SKM-1 treated with dmso at 0.1 percent for 144 hours (cell line): ENCODE measurements around the gene OTULIN.

Experiments
- DNase-seq: peaks from one replicate; lab custom pipeline; 2025; ENCODE audit not compliant: unreplicated experiment; lab: John Stamatoyannopoulos, UW

The OTULIN gene

GRCh38 chr5:14667770-14668169 lies 3.3 kb downstream of the OTULIN start:
- no peak for DNase-seq

DNA sequence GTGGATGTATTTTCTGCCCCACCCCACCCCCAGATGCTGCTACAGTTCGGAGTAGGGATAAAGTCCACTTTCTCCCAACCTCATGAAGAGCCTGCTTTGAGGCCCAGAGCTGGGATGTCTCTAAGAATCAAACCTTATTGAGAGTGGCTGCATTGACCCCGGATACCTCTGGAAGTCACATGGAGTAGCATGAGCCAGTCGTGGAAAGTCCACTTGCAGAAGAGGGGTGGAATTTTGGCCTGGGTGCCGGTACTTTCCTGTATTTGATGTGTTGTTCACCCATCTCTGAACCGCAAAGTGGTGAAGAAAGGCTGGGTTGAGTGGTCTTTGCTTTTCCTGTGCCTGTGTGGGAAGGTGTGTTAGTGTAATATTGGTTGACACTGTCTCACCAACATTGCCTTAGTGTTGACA lies 3.7 kb downstream of the OTULIN start:
- DNase-seq, result no peak

- no peak for DNase-seq
Measured at GRCh38 chr5:14669415-14669814, 4.9 kb downstream of the OTULIN start.

GRCh38 chr5:14669975-14670374 lies 5.5 kb downstream of the OTULIN start:
- no peak for DNase-seq

DNA sequence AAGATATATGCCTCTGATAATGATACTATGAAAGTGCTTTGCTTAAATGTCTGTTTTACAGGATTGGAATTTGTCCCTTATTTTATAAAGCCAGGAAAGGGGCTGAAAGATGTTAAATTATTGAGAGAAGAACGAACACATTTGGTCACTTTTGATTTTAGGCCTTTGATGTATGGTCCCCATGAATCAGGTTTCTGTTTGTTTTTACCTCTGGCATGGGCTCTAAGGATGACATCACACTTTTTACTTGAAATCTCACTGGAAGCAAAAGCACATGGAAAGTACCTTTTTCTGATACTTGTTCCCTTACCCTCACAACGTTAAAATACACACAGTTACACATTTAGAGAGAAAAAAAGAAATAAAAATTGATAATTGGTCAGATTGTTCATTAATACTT lies 6.9 kb downstream of the OTULIN start:
- DNase-seq, result no peak

DNA sequence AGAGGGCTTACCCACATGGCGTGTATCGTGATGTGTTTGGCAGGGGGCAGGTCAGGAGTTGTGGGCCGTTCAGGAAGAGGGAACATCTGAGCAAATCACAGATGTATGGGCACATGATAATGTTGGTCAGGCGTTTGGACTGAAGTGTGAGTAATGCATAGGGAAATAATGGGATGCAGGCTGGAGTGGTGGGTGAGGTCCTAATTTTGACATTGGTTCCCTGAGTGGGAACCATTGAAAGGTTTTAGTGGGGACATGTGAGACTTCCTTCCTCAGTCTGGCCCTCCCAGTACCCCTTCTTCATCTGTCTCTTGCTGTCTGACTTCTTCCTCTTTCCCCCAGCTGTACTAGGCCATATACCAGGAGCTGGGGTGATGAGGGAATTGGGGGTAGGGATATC lies 7.6 kb downstream of the OTULIN start:
- DNase-seq, result peak; percentile 16

GRCh38 chr5:14672484-14673394 lies 8.2 kb downstream of the OTULIN start:
- no peak for DNase-seq

- DNase-seq, result no peak
Measured at GRCh38 chr5:14673443-14673842, 8.9 kb downstream of the OTULIN start.

- no peak for DNase-seq
Measured at GRCh38 chr5:14674983-14675854, 10.7 kb downstream of the OTULIN start.

GRCh38 chr5:14675865-14676300 lies 11.4 kb downstream of the OTULIN start:
- peak; percentile 67 for DNase-seq

- peak; percentile 41 for DNase-seq
Measured at GRCh38 chr5:14676320-14676719, 11.8 kb downstream of the OTULIN start.

GRCh38 chr5:14678773-14679334 lies 14.3 kb downstream of the OTULIN start:
- no peak for DNase-seq

DNA sequence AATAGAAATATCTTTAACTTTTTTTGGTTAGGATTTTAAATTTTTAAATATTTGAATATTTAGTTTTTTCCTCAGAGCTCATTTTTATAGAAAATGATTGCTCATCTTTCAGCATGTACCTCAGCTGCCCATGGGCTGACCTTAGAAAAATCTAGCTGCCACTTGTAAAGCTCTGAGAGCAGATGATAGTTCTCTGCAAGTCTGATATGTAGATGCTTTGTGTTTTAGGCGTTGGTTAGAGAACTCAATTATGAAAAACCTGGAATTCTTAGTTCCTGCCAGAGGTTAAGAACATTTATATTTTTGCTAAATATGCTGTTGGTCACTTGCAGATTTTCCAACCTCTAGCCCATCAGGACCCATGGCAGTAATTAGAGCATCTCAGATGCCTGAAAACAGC lies 15.1 kb downstream of the OTULIN start:
- no peak for DNase-seq

DNA sequence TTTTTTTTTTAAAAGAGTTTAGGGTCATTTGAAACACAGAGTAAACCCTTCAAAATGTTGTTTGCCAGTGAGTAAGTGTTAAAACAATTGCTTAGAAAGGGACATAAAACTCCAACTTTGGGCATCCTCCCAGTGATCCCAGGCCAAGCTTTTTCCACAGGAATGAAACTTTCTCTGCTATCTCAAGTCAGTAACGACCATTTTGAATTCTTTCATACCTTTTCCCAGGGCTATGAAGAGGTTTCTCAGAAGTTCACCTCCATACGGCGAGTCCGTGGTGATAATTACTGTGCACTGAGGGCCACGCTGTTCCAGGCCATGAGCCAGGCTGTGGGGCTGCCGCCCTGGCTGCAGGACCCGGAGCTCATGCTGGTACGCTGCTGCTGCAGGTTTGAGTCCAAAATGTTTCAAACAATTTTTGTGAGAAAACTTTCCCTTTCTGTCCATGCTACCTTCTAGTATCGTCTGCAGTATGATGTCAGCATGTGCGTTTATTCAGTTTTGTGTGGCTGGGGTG lies 16.8 kb downstream of the OTULIN start:
- no peak for DNase-seq

- no peak for DNase-seq
Measured at GRCh38 chr5:14683906-14684455, 19.5 kb downstream of the OTULIN start.

DNA sequence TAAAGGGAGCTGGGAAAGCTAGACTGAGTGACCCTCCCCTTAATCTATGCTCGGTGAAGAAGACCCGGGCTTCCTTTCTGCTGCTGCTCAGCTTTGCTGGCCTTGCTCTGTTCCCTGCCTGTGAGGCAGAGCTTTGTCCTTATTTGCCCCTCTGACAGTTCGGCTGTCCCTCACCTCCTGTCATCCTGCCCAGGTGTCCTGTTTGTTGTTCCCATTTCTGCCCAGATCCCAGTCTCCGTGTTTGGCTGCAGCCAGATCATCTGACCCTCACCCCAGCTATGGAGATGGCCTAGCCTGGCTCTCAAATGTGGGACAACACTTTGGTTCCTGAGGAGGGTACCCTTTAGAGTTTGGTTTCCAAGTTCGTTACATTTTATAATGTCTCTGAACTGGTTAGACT lies 20.2 kb downstream of the OTULIN start:
- DNase-seq, result no peak

DNA sequence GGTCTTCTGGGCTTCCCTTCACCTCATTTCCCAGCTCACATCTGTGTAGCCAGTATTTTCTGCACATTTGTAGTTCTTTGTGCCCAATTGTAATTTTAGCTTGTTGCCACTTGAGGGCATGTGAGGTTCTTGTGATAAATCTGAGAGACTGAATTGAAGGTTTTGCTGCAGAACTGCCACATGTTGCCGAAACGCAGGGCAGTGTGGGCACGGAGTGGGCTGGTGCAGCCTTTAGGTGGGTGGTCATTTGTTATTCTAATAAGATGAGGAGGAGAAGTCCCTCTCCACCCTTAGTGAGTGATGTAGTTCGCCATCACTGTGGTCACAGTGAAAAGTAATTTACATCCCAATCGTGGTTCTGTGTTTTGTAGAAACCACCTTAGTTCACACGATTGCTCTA lies 21.2 kb downstream of the OTULIN start:
- DNase-seq, result peak; percentile 38

GRCh38 chr5:14686517-14686916 lies 22.0 kb downstream of the OTULIN start:
- no peak for DNase-seq

- no peak for DNase-seq
Measured at GRCh38 chr5:14687023-14687665, 22.6 kb downstream of the OTULIN start.

- DNase-seq, result no peak
Measured at GRCh38 chr5:14693070-14693469, 28.6 kb downstream of the OTULIN start.

DNA sequence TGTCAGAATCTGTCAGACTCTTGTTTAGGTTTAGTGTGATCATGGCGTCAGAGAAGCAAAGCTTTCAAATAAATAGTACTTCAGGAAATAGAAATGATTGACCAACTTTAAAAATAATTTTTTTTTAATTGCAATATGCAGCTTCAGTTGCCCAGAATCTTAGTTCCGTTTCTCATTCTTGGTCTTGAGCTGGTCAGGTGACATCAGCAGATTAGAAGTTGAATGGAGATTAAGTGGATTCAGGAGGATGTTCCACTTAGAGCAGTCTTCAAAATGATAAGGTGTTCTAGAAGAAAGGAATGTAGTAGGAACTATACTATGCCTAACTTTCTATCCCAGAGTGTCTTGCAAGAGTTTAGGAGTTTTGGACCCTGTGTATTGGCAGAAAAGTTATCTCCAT lies 30.6 kb downstream of the OTULIN start:
- DNase-seq, result no peak
